Stimulated activated CD4-positive, alpha-beta T cell treated with anti-CD3 and anti-CD28 coated beads, Interleukin-4, amount 100 ng/mL, for 24 hours (primary cell): Measurements from ENCODE around the gene AIRE.
"Not testable (repeated sequence)": the region's sequence is repeated elsewhere in the genome, so short reads cannot be mapped to it uniquely, and the experiment has no call there.

Experiments used
- DNase-seq: peaks from one replicate; pipeline ENCODE4 v3.0.0-alpha.2; 2020

Gene AIRE

GRCh38 chr21:44285138-44285992, at the start of gene AIRE:
AIRE (plus strand) TSS chr21:44285876; CDS start chr21:44286007, 131 bp downstream.
- no peak for DNase-seq

DNA sequence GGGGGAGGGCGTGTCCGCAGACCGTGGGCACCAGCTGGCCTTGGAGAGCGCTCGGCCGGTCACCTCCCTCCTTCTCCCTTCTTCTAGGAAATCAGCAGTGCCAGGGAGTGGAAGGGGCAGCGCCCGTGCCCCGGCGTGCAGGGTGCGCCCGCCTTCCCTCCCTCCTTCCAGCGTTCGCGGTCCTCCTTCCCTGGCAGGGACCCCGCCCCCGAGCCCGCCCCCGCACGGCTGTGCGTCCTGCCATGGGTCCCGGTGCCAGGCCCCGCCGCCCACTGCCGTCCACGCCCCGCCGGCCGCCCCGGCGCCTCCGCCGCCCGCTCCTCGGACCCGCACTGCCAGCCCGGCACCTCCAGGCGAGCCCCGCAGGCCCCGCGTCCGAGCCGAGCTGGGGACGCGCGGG, 45.3 kb upstream of the AIRE start:
- DNase-seq = not testable (repeated sequence)

- DNase-seq = not testable (repeated sequence)
Measured at GRCh38 chr21:44240842-44241241, 44.8 kb upstream of the AIRE start, which contains the start of gene ICOSLG. ICOSLG (minus strand) TSS chr21:44240943; CDS start chr21:44240817, 126 bp downstream.

DNA sequence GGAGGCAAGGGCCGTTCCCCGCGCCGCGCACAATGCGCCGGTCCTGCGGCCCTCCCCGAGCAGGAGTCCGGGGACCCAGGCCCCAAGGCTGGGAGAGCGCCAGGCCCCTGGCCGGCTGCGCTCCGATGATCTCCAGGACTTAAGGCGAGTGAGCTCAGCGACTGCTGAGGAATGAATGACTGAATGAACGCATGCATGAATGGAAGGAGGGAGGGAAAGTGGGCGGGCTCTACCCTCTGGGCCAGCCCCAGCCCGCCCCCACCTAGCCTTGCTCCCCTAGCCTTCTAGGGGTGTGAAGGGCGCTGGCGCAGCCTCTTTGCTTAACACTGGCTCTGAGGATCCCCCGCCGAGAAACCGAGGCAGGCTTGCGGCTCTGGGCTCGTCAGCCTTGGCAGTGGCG, 44.4 kb upstream of the AIRE start:
- not testable (repeated sequence) for DNase-seq

GRCh38 chr21:44243980-44244379, 41.7 kb upstream of the AIRE start:
- not testable (repeated sequence) for DNase-seq

GRCh38 chr21:44247904-44248303, 37.8 kb upstream of the AIRE start:
- not testable (repeated sequence) for DNase-seq

DNA sequence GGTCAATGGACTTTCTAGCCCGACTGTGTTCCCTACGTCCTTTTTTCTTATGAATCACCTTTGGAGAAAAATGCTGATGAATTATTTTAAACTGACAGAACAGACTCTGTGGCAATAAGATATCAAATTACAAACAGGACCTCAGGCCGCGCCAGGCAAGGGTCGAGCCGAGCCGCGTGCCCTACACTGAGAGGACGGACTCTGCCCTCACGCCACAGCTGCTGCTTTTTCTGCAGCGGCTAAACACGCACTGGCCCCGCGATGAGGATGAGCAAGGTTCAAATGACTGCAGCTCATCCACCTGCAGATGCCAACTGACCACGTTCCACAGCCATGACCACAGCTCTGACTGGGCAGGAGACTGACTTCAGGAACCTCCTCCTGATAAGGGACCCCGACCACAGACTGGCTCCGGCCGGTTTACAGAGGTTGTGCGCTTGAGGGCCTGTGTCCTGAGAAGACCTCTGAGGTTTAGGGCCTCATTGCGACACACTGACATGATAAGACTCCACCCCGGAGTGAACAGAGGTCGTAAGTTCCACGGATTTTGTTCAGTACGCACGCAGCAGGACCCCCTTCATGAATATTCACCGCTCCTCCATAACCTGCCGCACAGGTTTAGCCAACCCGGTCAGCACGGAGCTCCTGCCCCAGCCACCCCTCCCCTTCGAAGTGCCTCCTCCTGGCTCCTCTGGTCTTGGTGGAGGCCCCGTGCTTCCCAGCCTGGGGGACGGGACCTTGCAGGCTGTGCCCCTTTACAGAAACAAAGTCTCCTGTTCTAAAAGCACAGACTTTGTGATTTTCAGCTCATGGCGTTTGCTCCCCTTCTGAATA, 36.3 kb upstream of the AIRE start:
- DNase-seq = not testable (repeated sequence)

DNA sequence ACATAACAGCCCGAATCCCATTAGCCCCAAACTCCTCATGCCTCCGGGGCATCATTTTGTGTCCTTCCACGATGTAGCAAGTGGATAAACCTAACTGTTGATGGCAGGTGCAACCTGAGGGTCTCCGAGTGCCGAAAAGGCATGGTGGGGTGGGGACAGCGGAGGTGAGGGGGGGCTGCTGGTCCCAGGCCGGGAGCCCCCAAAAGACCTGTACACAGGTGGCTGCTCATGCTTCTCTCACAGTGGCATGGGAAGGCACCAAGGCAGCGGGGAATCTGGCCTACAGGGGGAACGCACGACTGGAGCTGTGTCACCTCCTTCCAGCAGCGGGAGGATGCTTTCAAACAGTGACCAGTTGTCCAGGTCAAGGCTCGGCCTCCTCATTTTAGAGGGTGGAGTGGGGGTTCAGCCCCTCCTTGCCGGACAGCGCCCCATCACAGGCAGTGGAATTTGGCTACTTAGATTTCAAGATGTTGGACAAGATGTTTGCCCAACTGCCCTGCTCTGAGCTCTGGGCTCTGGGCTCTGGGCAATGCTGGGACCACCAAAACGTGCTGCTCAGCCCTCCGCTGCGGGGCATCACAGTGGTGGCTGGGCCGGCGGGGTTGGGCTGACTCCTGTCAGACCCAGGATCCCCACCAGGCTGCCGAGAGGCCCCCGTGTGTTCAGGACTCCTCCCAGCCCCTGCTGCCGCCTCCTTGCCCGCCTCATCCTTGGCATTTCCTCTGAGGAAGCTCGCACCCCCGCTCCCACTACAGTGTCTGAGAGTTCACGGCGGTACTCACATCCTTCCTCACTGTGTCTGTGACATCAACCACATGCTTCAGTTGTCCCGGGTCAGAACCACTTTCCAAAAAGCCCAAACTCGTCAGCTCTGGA, 31.6 kb upstream of the AIRE start:
- DNase-seq = no peak

GRCh38 chr21:44255511-44255981, 30.1 kb upstream of the AIRE start:
- DNase-seq = no peak

DNA sequence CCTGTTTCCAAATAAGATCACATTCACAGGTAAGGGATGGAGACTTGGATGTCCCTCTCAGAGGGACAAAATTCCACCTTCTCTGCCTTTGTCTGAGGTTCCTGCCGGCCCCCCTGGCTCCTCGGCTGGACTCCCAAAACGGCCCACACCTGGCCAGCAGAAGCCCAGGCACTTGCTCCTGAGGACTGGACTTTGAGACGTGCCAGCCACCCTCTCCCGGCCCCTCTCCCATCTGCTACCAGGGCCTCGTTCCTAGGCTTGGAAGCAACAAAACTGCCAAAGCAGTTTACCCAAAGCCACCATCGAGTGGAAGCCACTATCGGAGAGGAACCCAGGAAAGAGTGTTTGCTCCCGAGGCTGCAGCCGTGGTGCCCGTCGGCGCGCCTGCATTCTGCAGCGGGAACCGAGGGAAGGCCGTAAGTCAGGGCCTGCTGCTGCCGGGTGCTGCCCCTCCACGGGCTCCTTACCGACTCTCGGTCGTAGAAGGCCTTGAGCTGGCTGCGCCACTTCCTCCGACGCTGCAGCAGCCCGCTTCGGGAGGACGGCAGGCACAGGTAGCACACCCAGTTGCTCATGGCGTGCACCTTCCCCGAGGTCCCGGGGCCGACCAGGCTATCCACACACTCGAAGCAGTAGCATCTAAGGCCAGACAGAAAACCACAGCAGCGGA, 27.5 kb upstream of the AIRE start:
- no peak for DNase-seq

GRCh38 chr21:44259082-44259705, 26.5 kb upstream of the AIRE start:
- no peak for DNase-seq

GRCh38 chr21:44260066-44260465, 25.6 kb upstream of the AIRE start:
- no peak for DNase-seq

DNA sequence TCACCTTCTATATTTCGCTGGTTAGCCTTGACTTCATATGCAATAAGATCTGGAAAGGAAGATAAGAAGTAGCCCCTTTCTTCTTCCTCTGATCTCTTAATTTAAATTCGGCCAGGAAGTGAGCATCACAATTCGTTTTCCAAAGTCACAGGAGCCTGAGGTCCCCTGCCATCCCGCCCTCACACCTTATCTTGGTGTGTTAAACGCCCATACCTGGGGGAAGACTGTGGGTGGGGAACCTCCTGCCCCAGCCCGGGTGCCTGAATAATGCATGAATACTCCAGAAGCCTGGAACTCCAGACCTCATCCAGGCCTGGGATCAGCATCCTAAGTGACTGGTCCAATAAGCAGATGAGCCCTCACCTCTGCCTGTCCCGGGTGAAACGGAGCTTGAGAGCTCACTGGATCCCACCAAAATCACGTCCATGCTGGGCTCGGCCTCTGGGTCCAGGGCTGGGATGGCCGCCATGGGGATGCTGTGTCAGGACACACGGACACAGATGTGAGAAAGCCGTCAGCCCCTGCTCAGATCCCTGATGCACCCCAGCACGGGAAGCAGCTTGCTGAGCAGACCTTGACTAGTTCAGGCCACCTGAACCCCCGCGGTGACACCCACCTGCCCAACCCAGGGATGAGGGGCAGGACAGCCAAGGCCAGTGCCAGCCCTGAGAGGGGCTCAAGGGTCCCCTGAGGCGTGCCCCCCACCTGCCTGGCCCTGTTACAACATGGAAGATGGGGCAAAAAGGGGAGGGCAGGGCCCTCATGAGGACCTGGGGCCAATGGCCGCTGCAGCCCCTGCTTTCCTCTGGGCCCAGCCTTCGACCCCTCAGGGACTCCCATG, 24.7 kb upstream of the AIRE start:
- no peak for DNase-seq

GRCh38 chr21:44261675-44262295, 23.9 kb upstream of the AIRE start, which contains the start of gene DNMT3L:
DNMT3L (minus strand) TSS chr21:44261897; CDS start chr21:44261259, 638 bp downstream.
- DNase-seq = no peak

GRCh38 chr21:44262338-44263056, 23.2 kb upstream of the AIRE start:
- DNase-seq = no peak

DNA sequence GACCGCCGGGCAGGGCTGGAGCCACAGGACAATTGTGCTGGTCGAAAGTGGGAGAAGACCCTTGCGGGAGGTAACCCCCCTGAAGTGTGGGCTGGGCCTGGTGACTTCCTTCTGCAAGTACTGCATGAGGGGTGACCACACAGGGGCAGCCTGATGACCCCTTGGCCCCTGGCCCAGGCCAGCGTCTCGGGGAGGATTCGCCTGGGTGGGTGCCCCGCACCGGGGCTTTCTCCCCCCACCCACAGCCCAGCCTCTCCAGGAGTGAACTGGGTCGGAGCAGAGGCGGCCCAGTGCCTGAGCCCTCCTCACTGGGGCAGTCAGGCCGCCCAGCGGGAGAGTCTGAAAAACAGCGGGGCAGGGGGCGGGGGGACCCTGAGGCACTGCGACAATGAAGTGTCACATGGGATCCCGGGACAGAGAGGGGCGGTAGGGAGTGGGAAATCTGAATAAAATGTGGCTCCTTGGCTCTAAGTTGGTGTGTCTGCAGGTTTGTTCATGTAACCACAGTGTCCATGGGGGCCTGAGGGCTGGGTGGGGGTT, 22.4 kb upstream of the AIRE start:
- DNase-seq = no peak

DNA sequence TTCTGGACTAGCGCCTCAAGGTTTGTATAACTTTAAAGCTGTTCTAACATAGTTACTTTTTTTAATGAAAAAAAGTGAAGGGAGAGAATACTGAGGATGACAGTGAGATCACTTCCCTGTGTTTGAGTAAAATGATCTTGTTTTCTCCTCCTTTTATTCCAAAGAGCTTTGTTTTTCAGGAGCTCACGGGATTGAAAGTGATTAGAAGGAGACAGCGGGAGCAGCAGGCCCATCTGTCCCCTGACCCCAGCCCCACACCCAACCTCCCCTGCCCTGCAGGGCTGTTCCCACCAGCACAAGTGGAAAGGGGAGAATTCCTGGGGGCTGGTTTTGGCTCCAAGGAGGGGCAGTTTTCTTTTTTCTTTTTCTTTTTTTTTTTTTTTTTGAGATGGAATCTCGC, 21.9 kb upstream of the AIRE start:
- no peak for DNase-seq

DNA sequence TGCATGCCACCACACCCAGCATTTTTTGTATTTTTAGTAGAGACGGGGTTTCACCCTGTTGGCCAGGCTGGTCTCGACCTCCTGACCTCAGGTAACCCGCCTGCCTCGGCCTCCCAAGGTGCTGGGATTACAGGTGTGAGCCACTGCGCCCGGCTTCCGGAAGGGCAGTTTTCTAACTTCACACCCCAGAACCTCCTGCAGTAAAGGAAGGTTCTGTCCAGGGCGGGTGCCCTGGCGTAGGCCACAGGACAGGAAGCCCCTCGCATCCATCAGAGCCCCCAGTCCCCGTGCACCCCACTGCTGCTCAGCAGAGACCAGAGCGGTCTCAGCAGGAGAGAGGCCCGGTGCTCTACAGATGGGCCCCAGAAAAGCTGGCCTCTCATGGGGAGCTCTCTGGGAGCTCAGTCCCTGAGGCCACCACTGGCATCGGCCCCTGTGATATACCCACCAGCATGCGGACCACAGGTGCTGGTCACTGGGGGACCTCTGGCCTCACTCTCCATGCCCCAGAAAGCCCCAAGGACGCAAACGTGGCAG, 19.9 kb upstream of the AIRE start:
- no peak for DNase-seq
